Transverse colon (tissue), 4 donors: Measurements from ENCODE around the gene SYT11.

ENCODE experiments used
- CTCF ChIP-seq, 5 experiments: fragments of 200-600 bp in 3 of 5; fragments of 450-650 bp in 2 of 5; sonication (generic) in 3 of 5; IDR thresholded peaks; 1 replicate in 2 of 5; 2 replicates in 3 of 5; pipeline ENCODE4 v1.5.1; 2016 to 2017; ENCODE audit warnings: antibody characterized with exemption in 5 of 5, inconsistent platforms in 3 of 5, mild to moderate bottlenecking in 2 of 5, moderate library complexity in 1 of 5
- POLR2A ChIP-seq: fragments of 450-650 bp; IDR thresholded peaks from one replicate; pipeline ENCODE4 v1.6.1; 2016; ENCODE audit warnings: antibody characterized with exemption, mild to moderate bottlenecking, moderate library complexity
- POLR2AphosphoS5 ChIP-seq, 3 donors: sonication (generic); formaldehyde crosslinking; IDR thresholded peaks; one replicate each; pipeline ENCODE4 v1.6.1; 2016; ENCODE audit warnings: antibody characterized with exemption in 3 of 3

DNA sequence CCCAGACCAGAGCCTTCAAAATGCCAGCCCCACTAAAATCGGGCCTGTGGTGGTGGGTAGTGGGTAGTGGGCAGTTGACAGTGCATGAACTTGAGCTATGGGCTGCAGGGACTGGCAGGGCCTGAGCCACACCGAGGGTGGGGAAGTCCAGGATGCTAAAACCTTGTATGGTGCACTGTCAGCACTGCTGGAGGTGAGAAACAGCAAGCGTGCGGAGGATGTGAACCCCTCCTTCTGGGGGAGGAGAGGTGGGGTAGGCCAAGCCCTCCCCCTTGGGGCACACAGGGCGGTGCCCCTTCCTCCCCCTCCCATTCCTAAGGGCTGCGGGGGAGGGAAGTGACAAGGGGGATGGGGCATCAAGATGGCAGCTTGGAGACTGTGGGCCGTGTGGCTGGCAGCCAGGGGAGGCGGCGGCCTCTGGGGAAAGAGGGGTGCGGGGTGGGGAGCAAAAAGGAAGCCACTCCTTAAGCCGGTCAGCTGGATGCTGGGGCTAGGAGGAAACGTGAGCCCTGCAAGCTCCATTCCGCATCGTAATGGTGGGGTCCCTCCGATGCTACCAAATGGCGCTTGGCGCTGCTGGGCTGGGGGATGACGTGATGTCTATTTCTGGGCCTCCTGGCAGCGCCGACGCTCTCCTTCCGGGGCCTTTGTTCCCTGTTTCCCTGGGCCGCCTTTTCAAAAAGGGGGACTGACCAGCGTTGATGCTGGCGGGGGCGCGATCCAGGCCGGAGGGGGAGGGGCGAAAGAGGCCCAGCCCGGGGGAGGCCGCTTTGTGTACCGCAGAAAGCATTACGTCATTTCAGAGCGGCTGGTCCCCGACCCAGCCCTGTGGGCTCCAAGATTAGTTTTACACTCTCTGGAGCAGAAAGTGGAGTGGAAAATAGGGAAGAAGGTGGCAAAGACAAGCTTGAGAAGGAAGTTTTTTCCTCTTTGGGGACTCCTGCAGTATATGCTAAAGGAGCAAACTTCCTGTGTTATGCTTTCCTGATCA is 809 bp downstream of the SYT11 start:
- TF ChIP-seq CTCF (IDR thresholded peaks at IDR 0.05) (no peak), POLR2A (no peak), POLR2AphosphoS5 (IDR thresholded peaks at IDR 0.05) (peak in 2 of 3 donors; percentile 18)
